Activated CD8-positive, alpha-beta memory T cell treated with anti-CD3 and anti-CD28 coated beads for 48 hours (primary cell): ENCODE measurements around the gene VPS13D.
A peak's percentile ranks its signal among the peaks of the same experiment; 100 is the strongest.
"Not testable (repeated sequence)": the region's sequence is repeated elsewhere in the genome, so short reads cannot be mapped to it uniquely, and the experiment has no call there.

Experiments used
- DNase-seq, 3 experiments: peaks; one replicate each; pipeline ENCODE4 v3.0.0-alpha.2; 2020; ENCODE audit warnings: low read depth in 2 of 3, low spot score in 2 of 3

VPS13D gene

DNA sequence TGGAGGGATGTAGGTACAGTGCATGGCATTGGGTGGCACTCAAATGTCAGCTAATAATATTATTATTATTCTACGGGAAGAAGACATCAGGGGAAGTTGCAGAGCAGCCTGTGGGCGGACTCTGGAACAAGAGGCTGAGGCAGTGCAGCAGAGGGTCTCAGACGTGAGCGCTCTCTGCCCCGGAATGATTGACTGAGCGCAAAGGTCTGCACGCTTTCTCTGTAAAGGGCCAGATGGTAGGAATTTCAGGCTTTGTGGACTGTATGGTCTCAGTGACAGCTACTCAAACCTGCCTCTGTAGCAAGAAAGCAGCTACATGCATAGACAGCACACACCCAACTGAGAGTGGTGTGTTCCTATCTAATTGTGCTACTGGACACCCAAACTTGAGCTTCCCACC, 29.6 kb upstream of the VPS13D start:
- no peak for DNase-seq

DNA sequence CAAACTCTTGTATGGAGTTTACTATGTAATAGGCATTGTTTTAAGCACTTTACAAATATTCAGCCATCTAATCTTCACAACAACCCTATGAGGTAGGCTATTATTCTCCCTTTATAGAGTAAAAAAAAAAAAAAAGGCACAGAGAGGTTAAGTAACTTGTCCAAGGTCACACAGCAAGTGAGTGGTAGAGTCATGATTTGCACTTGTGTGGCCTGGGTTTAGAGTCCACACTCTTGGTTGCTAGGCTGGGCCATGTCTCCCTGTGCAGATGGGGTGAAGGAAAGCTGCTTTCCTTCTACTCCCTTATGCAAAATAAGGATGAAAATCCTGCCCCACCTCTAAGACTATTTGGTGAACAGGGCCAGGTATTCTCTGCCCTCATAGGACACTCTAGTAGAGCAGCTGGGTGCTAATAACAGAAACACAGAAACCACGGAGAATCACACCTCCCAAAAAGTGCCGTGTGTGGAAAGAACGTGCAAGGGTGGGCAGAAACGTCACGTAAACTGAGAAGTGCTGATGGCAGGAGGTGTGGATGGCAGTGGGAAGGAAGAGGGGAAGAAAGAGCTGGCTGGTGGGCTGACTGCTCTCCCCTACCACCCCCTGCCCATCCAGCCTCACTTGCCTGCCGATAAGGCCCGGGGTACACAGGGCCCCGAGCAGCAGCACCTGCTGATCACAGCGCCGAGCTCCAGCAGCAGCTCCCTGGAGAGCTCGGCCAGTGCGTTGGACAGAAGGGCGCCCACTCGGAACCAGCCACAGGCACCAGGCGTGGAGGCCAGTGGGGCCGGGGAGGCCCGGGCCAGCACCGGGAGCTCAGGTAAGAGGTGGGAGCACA, 28.3 kb upstream of the VPS13D start:
- DNase-seq: no peak

DNA sequence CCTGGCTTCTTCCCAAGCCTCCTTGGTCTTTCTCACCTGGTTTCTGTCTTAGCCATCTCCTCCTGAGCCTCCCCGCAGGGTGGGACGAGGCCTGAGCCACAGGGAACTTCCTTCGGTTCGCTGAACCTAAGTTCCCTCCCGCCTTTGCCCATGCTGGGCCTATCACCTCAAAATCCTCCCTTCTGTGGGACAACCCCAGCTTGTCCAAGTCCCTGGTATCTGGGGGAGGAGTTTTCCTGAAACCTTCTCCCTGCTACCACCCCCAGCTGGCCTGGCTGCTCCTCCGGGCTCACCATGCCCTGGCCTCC, 27.7 kb upstream of the VPS13D start:
- no peak for DNase-seq

DNA sequence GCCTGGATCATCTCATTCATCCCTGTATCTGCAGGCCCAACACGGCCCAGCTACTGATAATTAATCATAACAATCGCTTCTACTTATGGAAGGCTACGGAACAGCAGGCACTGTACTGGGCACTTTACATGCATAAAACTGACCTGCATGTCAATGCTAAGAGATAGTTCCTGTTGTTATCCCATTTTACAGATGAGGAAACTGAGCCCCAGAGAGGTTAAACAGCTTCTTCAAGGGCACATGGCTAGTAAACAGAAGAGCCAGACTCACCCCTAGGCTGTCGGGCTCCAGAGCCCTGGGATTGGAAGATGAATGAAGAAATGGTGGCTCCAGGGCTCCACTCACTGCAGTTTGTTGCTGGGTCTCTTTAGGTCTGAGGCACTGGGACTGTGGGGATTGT, 27.3 kb upstream of the VPS13D start:
- DNase-seq: no peak

DNA sequence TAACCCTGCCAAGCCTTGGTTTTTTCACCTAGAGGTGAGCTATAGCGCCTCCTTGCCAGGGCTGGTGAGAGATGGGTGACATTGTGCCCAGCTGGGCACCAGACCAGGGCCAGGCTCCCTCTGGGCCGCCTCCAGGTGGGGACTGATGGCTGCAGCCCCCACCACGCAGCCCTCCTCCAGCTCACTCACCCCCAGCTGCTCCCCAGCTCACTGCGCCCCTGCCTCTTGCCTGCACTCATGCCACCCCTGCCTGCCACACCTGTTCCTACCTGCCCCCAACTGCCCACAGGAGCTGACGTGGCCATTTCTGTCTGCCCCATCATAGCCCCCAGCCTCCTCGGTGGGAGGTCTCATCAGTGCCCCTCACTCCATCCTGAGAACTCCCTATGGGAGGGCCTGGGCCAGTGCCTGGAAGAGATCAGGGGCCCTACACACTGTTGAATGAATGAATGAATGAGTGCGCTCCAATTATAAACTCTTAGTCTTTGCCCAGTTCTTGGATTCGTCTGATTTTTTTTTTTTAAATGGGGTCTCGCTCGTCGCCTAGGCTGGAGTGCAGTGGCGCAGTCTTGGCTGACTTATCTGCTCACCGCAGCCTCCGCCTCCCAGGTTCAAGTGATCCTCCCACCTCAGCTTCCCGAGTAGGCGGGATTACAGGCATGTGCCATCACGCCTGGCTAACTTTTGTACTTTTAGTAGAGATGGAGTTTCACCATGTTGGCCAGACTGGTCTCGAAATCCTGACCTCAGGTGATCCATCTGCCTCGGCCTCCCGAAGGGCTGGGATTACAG, 26.4 kb upstream of the VPS13D start:
- DNase-seq: no peak

DNA sequence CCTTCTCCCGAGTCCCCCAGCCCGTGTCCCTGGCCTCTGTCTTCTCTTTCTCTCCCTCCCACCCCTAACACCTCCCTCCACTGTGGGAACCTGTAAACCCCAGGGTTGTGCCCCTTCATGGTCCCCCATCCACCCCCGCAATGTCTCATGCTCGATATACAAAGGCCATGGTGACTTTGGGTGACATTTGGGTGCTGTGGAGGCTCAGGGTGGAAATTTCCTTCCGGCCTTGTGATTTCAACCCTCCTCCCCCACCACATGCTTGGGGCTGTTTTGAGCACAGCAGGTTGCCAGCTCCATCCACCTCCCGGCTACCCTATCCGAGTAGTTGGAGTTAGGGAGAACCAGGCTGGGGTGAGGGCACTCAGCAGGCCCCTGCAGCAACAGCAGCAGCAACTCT, 25.7 kb upstream of the VPS13D start:
- DNase-seq: peak; percentile 21 to 60 (median 34)

DNA sequence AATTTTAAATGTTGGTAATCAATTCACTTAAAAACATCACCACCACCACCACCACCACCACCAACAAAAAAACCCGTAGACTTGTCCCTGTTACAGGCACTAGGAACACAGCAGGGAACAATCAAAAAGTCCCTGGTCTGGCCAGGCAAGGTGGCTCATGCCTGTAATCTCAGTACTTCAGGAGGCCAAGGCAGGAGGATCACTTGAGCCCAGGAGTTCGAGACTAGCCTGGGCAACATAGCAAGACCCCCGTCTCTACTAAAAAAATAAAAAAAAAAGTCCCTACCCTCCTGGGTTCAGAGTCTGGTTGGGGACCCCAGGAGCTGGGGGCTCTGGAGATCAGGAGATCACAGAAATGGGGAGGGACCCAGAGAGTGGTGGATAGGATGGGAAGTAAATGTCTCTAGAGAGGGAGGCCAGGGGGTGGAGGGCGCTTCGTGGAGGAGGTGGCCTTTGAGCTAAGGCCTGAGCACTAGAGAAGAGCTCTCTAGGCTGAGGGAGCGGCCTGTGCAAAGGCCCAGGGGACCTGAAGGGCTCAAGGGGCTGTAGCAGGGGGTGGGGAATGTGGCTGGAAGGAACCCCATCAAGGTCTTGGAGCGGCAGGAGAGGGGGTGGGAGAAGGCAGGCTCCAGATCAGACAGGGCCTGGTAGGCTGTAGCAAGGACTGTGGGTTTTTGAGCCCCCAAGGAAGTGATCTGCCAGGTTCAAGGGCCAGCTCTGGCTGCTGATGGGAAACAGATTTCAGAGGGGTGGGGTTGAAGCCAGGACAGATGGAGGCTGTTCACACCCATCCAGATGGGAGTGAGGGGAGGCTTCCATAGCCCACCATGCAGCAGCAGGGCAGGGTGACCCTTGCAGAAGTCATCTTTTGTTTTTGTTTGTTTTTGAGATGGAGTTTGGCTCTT, 24.8 kb upstream of the VPS13D start:
- no peak for DNase-seq

DNA sequence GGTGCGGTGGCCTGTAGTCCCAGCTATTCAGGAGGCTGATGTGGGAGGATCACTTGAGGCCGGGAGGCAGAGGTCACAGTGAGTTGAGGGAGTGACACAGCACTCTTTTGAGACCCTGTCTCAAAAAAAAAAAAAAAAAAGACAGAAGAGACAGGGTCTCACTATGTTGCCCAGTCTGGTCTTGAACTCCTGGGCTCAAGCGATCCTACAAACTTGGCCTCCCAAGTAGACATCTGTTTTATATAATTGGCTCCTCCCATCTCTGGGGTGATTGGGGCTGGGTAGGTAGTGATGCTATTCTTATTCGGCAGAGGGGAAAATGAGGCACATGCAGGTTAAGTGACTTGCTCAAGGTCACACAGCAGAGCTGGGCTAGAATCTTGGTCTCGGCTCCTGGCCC, 23.6 kb upstream of the VPS13D start:
- no peak for DNase-seq

DNA sequence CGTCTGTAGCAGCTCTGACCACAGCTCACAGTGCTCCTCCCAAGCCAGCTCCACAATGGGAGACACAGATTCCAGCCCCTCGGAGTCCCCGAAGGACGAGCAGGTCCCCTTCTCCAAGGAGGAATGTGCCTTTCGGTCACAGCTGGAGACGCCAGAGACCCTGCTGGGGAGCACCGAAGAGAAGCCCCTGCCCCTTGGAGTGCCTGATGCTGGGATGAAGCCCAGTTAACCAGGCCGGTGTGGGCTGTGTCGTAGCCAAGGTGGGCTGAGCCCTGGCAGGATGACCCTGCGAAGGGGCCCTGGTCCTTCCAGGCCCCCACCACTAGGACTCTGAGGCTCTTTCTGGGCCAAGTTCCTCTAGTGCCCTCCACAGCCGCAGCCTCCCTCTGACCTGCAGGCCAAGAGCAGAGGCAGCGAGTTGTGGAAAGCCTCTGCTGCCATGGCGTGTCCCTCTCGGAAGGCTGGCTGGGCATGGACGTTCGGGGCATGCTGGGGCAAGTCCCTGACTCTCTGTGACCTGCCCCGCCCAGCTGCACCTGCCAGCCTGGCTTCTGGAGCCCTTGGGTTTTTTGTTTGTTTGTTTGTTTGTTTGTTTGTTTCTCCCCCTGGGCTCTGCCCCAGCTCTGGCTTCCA, 22.9 kb upstream of the VPS13D start:
- DNase-seq: no peak

DNA sequence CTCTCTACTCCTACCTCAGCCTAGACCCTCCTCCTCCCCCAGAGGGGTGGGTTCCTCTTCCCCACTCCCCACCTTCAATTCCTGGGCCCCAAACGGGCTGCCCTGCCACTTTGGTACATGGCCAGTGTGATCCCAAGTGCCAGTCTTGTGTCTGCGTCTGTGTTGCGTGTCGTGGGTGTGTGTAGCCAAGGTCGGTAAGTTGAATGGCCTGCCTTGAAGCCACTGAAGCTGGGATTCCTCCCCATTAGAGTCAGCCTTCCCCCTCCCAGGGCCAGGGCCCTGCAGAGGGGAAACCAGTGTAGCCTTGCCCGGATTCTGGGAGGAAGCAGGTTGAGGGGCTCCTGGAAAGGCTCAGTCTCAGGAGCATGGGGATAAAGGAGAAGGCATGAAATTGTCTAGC, 21.6 kb upstream of the VPS13D start:
- DNase-seq: no peak

DNA sequence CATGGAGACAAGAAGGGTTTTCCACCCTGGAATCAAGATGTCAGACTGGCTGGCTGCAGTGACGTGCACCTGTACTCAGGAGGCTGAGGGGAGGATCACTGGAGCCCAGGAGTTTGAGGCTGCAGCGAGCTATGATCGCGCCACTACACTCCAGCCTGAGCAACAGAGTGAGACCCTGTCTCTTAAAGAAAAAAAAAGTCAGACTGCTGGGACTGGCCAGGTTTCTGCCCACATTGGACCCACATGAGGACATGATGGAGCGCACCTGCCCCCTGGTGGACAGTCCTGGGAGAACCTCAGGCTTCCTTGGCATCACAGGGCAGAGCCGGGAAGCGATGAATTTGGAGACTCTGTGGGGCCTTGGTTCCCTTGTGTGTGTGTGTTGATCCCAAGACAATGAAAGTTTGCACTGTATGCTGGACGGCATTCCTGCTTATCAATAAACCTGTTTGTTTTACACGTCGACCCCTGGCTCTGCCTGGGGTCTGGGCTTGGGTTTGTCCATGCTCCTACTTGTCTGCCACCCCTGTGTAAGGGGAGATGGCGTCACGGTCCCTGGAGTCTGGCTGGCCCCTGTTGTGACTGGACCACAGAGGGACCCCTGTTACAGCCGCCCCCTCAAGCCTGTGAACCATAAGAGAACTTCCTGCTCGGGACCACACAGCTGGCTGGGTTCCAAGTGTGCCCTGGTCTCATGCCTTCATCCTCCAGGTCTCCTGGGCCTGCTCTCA, 20.9 kb upstream of the VPS13D start:
- DNase-seq: peak; percentile 56 to 92 (median 90)

DNA sequence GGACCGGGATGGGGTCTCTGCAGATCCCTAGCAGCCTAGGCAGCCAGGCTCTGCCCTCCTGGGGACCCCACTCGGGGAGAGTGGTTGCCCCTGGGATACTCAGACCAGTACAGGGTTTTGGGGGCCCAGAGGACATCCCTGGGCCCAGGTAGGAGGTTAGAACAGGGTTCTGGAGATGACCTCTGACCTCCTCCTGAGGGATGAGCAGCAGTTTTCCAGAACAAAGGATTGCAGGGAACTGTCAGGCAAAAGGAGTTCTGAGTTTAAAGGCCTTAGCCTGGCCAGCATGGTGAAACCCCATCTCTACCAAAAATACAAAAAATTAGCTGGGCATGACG, 20.4 kb upstream of the VPS13D start:
- no peak for DNase-seq

DNA sequence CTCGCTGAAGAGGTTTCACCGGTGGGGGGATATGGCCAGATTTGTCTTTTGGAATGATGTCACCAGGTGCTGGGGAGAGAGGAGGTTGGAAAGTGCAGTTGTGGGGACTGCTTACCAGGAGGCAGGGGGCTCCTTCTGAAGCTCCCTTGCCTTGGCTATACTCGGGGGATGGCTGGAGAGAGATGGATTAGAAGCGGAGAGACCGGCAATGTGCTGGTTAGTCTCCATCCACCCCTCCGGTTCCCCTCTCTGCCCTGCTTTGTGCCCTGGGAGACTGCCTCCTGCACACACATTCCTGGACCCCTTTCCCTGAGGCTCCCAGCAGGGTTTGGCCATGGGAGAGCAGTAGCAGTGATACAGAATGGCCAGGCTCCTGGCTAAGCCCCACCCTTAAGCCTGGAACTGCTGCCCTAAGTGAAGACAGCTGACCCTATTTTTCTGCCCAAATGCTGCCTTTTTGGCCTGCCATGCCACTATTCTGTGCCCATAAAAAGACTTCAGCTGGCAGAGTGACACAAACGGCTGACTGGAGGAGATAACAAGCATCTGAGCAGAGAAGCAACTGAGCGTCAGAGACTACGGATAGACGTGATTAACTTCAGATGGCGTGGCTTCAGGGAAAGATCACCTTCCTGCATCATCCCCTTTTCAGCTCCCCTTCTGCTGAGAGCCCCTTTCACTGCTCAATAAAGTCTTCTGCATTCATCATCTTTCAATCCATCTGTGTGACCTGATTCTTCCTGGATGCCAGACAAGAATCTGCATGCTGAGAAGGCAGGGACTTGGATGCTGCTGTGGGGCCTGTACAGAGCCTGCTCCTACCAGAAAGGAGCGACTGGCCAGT, 14.5 kb upstream of the VPS13D start:
- no peak for DNase-seq

DNA sequence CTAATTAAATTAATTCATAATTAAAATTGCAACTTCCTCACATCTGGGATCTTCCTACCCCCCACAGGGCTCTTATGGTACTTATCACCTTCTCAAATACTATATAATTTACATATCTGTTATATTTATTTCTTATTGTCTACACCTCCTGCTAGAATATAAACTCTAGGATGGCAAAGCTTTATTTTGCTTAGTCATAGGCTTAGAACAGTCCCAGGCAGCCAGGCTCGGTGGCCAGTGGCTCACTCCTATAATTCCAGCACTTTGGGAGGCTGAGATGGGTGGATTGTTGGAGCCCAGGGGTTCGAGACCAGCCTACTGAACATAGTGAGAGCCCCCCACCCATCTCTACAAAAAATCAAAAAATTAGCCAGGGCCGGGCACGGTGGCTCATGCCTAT, 10.0 kb upstream of the VPS13D start:
- DNase-seq: no peak

DNA sequence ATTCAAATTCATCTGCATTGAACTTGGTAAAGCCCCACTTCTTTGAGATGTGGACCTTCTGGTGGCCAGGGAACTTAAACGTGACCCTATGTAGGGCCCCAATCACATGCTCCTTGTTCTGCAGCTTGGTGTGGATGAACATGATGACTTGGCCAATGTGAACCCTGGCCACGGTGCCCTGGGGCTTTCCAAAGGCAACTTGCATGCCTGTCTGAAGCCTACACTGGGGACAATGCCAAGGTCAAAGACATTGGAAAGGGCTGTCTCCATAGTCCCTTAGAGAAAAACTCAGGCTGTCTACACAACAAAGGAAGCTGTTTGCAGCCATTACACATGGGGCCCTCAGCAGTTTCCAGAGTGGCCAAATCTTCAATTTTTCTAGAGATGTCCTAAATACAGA, 8.9 kb upstream of the VPS13D start:
- no peak for DNase-seq

DNA sequence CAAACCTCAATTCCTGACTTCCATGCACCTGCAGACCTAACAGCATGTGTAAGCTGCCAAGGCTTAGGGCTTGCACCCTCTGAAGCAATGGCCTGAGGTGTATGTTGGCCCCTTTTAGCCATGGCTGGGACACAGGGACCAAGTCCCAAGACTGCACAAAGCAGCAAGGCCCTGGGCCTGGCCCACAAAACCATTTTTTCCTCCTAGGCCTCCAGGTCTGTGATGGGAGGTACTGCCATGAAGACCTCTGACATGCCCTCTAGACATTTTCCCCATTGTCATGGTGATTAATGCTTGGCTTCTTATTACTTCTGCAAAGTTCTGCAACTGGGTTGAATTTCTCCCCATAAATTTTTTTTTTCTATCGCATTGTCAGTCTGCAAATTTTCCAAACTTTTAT, 7.1 kb upstream of the VPS13D start:
- DNase-seq: not testable (repeated sequence)

DNA sequence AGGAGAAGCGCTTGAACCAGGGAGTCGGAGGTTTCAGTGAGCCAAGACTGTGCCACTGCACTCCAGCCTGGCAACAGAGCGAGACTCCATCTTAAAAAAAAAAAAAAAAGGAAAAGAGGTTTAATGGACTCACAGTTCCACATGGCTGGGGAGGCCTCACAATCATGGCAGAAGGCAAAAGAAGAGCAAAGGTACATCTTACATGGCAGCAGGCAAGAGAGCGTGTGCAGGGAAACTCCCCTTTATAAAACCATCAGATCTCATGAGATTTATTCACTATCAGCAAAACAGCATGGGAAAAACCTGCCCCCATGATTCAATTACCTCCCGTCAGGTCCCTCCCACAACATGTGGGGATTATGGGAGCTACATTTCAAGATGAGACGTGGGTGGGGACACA, 5.7 kb upstream of the VPS13D start:
- not testable (repeated sequence) for DNase-seq

DNA sequence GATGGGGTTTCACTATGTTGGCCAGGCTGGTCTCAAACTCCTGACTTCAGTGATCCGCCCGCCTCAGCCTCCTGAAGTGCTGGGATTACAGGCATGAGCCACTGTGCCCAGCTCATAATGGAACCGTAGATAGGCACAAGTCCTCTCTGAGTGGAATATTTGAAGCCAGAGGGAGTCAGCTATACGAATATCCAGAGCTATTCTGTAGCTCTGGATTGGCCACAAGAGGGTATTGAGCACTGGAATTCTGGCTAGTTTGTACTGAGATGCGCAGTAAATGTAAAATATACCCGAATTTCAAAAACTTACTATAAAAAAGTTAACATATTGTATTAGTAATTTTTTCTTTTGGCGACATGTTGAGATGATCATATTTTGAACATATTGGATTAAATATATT, 851 bp upstream of the VPS13D start:
- DNase-seq: no peak

DNA sequence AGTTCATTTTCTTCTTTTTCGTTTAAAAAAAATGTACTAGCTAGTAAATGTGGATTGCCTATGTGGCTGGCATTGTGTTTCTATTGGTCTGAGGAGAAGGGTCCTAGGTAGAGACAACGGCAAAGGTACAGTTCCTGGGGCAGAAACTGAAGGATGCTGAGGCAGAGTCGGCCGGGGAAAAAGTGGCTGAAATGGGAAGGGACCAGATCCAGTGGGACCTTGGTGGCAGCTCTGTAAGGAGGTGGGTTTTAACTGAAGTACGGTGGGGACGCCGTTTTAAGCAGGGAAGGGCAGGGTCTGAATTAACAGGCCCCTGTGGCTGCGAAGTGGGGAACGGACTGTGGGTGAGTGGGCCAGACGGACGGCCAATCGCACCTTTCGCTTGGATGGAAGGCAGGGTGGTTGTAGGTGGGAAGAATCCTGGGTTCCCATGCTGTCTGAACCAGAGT, 420 bp upstream of the VPS13D start:
- DNase-seq: no peak
